Esophagus squamous epithelium (tissue), 5 donors: Measurements from ENCODE around the gene PSAT1. TPM values are rescaled to one million over a fixed set of nuclear protein-coding genes. Genes with fewer than 3 reads are reported as not detected.

Experiments used
- DNase-seq: peaks from one replicate; lab custom pipeline; 2025; lab: John Stamatoyannopoulos, UW
- H3K27ac ChIP-seq, 4 donors: fragments of 200-600 bp; sonication (generic); one replicate each; pipeline ENCODE4 v1.5.1; 2016 to 2019; ENCODE audit warnings: mild to moderate bottlenecking in 1 of 4
- H3K27me3 ChIP-seq, 4 donors: fragments of 200-600 bp; sonication (generic); 1 replicate in 3 of 4; 2 replicates in 1 of 4; pipeline versions ENCODE4 v1.5.1 to v1.6.0; 2017 to 2021; ENCODE audit warnings: antibody characterized with exemption in 1 of 4
- H3K36me3 ChIP-seq, 3 donors: fragments of 200-600 bp; sonication (generic); one replicate each; pipeline ENCODE4 v1.5.1; 2016 to 2019
- H3K4me1 ChIP-seq, 3 donors: fragments of 200-600 bp; sonication (generic); one replicate each; pipeline ENCODE4 v1.5.1; 2017 to 2019
- H3K4me3 ChIP-seq, 4 donors: fragments of 200-600 bp; sonication (generic); 1 replicate in 3 of 4; 2 replicates in 1 of 4; pipeline ENCODE4 v1.5.1; 2016 to 2019; ENCODE audit warnings: mild to moderate bottlenecking in 2 of 4, moderate library complexity in 1 of 4
- H3K9me3 ChIP-seq, 3 donors: fragments of 200-600 bp; sonication (generic); one replicate each; pipeline ENCODE4 v1.5.1; 2016 to 2019
- CTCF ChIP-seq, 6 experiments: fragments of 450-650 bp in 4 of 6; fragments of 200-600 bp in 2 of 6; sonication (generic) in 2 of 6; IDR thresholded peaks; one replicate each; pipeline ENCODE4 v1.5.1; 2016 to 2019; ENCODE audit warnings: antibody characterized with exemption in 6 of 6, mild to moderate bottlenecking in 4 of 6, moderate library complexity in 4 of 6
- POLR2A ChIP-seq, 4 donors: fragments of 450-650 bp; IDR thresholded peaks; one replicate each; pipeline ENCODE4 v1.6.1; 2017; ENCODE audit warnings: antibody characterized with exemption in 4 of 4, mild to moderate bottlenecking in 4 of 4, moderate library complexity in 3 of 4
- WGBS, 2 donors: methylation state at CpG; one replicate each; pipeline ENCODE4 v1.1.5; 2018; 5-methylcytosine and 5-hydroxymethylcytosine counted together
- intact Hi-C: fragments of 100-400 bp; cut with DNase I; formaldehyde crosslinking; loops from one replicate; pipeline ENCODE4 v1.15.0; 2022
- total RNA-seq, 4 donors: library from RNA; depleted of rRNA; stranded (reverse); fragments of >200 nt; gene quantifications; one replicate each; pipeline ENCODE4 v1.1.0, GENCODE V29; 2016
- donor health status: DM: yes; HTN: yes; CAD: no.

PSAT1 gene
- total RNA-seq, 4 donors from 2014 or later: 16.2 to 76.1 (median 37.8) TPM

DNA sequence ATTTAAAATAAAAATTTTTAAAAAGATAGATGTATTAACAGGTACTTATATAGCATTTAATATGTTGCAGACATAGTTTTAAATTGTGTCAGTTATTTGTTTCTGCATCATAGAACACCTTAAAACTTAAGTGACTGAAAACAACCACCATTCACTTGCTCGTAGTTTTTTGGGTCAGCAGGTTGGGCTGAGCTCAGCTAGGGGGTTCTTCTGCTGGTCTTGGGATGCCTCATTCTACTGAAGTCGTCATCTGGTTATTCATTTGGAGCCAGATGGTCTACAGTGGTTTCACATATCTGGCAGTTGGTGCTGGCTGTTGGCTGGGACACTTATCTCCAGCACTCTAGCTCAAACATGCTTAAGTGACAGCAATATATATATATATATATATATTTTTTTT, 29.6 kb downstream of the PSAT1 start:
- H3K27me3 ChIP-seq: no peaks in the 10 kb centered on the region
- H3K36me3 ChIP-seq: peaks cover 0 to 16% (median 0%) of the 10 kb centered on the region in 3 donors
- DNase-seq: no peak
- 88 to 95% methylated on average over 2 of the region's 2 CpGs for WGBS, 2 donors
- H3K4me3 ChIP-seq: no peak overlapping the region
- H3K27ac ChIP-seq: no peak overlapping the region
- TF ChIP-seq CTCF (IDR thresholded peaks at IDR 0.05) (no peak), POLR2A (IDR thresholded peaks at IDR 0.05) (no peak)
- no peaks in the 10 kb centered on the region for H3K9me3 ChIP-seq
- H3K4me1 ChIP-seq: peaks cover 0 to 5% (median 0%) of the 10 kb centered on the region in 3 donors
- intact Hi-C loops: no loop called here

GRCh38 chr9:78332381-78332780, 35.5 kb downstream of the PSAT1 start:
- Histone ChIP-seq H3K36me3 (peaks cover 0 to 16% (median 0%) of the 10 kb centered on the region in 3 donors), H3K4me3 (no peak overlapping the region), H3K4me1 (no peaks in the 10 kb centered on the region), H3K9me3 (no peaks in the 10 kb centered on the region), H3K27me3 (no peaks in the 10 kb centered on the region), H3K27ac (no peak overlapping the region)
- intact Hi-C loops: no loop called here
- TF ChIP-seq CTCF (IDR thresholded peaks at IDR 0.05): no peak
- no peak for TF ChIP-seq POLR2A (IDR thresholded peaks at IDR 0.05)
- 76 to 89% methylated on average over 3 of the region's 3 CpGs for WGBS, 2 donors
- DNase-seq: no peak

GRCh38 chr9:78348848-78349247, 51.9 kb downstream of the PSAT1 start:
- DNase-seq: no peak
- intact Hi-C loops: no loop called here
- no peaks in the 10 kb centered on the region for H3K4me1 ChIP-seq
- H3K36me3 ChIP-seq: no peaks in the 10 kb centered on the region
- H3K27me3 ChIP-seq: no peaks in the 10 kb centered on the region
- H3K27ac ChIP-seq: no peak overlapping the region
- no peak for TF ChIP-seq CTCF (IDR thresholded peaks at IDR 0.05)
- no peak for TF ChIP-seq POLR2A (IDR thresholded peaks at IDR 0.05)
- H3K9me3 ChIP-seq: no peaks in the 10 kb centered on the region
- H3K4me3 ChIP-seq: no peak overlapping the region
- WGBS, 2 donors: 89 to 100% methylated on average over 1 of the region's 1 CpG

GRCh38 chr9:78351816-78352215, 54.9 kb downstream of the PSAT1 start:
- no peak for TF ChIP-seq CTCF (IDR thresholded peaks at IDR 0.05)
- no peaks in the 10 kb centered on the region for H3K36me3 ChIP-seq
- H3K27me3 ChIP-seq: no peaks in the 10 kb centered on the region
- H3K4me1 ChIP-seq: no peaks in the 10 kb centered on the region
- H3K9me3 ChIP-seq: no peaks in the 10 kb centered on the region
- no peak overlapping the region for H3K4me3 ChIP-seq
- no peak overlapping the region for H3K27ac ChIP-seq
- intact Hi-C loops: loop anchor here (10.0 kb wide), 1 partner anchor 87 kb away; no protein-coding TSS in a partner anchor
- DNase-seq: no peak
- 68 to 80% methylated on average over 2 of the region's 2 CpGs for WGBS, 2 donors

- no peak for TF ChIP-seq CTCF (IDR thresholded peaks at IDR 0.05)
- no peak for TF ChIP-seq POLR2A (IDR thresholded peaks at IDR 0.05)
- Histone ChIP-seq H3K4me1 (no peaks in the 10 kb centered on the region), H3K36me3 (no peaks in the 10 kb centered on the region), H3K27ac (no peak overlapping the region), H3K4me3 (no peak overlapping the region), H3K9me3 (no peaks in the 10 kb centered on the region), H3K27me3 (no peaks in the 10 kb centered on the region)
- intact Hi-C loops: loop anchor here (10.0 kb wide), 1 partner anchor 90 kb away; no protein-coding TSS in a partner anchor
- DNase-seq: no peak
Observed at GRCh38 chr9:78354324-78354973, 57.5 kb downstream of the PSAT1 start.
